Stimulated activated CD8-positive, alpha-beta memory T cell treated with anti-CD3 and anti-CD28 coated beads, Interleukin-2, amount 100 ng/mL, for 1 hour (primary cell): ENCODE data around the gene CACNG6.
"Not testable (repeated sequence)": the region's sequence is repeated elsewhere in the genome, so short reads cannot be mapped to it uniquely, and the experiment has no call there.

Experiments used
- DNase-seq, 2 donors: peaks; one replicate each; pipeline ENCODE4 v3.0.0-alpha.2; 2020; ENCODE audit warnings: low read depth in 2 of 2

CACNG6 gene

GRCh38 chr19:53991224-53992113 lies at the start of gene CACNG6:
Gene CACNG6 (plus strand): TSS chr19:53991637. CDS start chr19:53992878, 1,241 bp downstream.
- DNase-seq: no peak

GRCh38 chr19:53942001-53942786 lies 49.2 kb upstream of the CACNG6 start:
- DNase-seq: no peak

- no peak for DNase-seq
Measured at GRCh38 chr19:53944416-53944815, 47.0 kb upstream of the CACNG6 start.

- no peak for DNase-seq
Measured at GRCh38 chr19:53944933-53945332, 46.5 kb upstream of the CACNG6 start.

DNA sequence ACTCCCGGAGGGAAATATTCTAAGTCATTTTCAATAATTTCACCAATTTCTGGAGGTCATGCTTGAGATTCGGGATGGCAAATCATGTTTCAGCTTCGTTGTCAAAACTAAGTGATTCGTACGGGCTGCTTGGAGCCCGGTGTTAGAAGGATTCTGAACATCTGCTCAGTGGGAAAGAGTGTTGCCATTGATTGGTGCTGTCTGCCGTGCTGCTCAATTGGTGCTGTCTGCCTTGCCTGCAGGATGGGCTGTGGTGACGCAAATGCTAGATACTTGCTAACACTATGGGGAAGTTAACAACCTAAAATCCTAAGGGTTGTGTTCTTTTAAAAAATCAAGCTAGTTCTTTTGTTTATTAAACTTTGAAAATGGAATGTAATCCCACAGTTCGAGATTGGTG lies 46.0 kb upstream of the CACNG6 start:
- DNase-seq: no peak

GRCh38 chr19:53945998-53946397 lies 45.4 kb upstream of the CACNG6 start:
- no peak for DNase-seq

GRCh38 chr19:53947624-53948023 lies 43.8 kb upstream of the CACNG6 start:
- no peak for DNase-seq

DNA sequence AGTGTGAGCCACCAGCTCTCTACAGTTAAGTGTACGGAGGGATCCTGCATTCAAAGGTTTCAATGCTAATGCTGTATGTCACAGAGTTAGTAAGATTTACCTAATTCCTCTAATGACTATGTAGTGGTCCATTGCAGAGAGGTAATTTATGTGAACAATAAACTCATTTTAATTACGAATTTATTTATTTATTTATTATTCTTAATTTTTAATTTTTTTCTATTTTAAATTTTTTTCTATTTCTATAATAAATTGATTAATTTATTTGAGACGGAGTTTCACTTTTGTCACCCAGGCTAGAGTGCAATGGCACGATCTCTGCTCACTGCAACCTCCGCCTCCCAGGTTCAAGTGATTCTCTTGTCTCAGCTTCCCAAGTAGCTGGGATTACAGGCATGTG lies 42.8 kb upstream of the CACNG6 start:
- not testable (repeated sequence) for DNase-seq

GRCh38 chr19:53951436-53951835 lies 40.0 kb upstream of the CACNG6 start:
- DNase-seq: no peak

- no peak for DNase-seq
Measured at GRCh38 chr19:53951947-53952346, 39.5 kb upstream of the CACNG6 start.

DNA sequence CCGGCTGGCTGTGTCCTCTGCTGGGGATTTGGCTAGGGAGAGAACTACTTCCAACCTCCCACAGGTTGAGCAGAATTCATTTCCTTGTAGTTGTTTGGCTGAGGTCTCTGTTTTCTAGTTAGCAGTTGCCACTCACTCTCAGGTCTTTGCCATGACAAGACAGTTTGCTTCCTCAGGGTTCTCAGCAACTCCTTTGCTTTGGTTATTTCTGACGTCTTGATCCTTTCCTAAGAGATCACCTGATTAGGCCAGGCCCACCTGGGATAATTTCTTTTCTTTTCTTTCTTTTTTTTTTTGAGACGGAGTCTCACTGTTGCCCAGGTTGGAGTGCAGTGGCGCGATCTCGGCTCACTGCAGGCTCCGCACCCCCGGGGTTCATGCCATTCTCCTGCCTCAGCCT lies 38.1 kb upstream of the CACNG6 start:
- DNase-seq: no peak

- DNase-seq: no peak
Measured at GRCh38 chr19:53957448-53958167, 33.8 kb upstream of the CACNG6 start.

GRCh38 chr19:53958168-53958571 lies 33.3 kb upstream of the CACNG6 start:
- no peak for DNase-seq

GRCh38 chr19:53958823-53959757 lies 32.3 kb upstream of the CACNG6 start:
- DNase-seq: no peak

GRCh38 chr19:53960187-53960586 lies 31.2 kb upstream of the CACNG6 start:
- DNase-seq: no peak

DNA sequence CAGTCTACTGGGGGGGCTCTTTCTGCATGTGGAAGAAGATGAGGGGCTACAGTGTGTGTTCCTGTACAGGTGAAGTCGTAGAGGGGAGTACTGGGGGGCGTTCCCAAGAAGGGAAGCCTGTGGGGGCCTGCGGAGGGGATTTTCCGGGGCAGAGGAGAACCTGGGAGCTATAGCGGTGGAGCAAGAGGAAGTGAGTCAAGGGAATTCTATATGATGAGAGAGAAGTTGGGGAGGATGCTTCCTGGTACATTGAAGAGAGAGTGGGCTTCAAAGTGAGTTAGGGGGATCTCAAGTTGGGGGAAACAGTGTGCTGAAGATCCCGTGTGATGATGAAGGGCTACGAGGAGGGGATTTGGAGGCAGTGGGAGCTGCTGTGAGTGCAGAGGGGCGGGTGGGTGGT lies 30.6 kb upstream of the CACNG6 start:
- no peak for DNase-seq

DNA sequence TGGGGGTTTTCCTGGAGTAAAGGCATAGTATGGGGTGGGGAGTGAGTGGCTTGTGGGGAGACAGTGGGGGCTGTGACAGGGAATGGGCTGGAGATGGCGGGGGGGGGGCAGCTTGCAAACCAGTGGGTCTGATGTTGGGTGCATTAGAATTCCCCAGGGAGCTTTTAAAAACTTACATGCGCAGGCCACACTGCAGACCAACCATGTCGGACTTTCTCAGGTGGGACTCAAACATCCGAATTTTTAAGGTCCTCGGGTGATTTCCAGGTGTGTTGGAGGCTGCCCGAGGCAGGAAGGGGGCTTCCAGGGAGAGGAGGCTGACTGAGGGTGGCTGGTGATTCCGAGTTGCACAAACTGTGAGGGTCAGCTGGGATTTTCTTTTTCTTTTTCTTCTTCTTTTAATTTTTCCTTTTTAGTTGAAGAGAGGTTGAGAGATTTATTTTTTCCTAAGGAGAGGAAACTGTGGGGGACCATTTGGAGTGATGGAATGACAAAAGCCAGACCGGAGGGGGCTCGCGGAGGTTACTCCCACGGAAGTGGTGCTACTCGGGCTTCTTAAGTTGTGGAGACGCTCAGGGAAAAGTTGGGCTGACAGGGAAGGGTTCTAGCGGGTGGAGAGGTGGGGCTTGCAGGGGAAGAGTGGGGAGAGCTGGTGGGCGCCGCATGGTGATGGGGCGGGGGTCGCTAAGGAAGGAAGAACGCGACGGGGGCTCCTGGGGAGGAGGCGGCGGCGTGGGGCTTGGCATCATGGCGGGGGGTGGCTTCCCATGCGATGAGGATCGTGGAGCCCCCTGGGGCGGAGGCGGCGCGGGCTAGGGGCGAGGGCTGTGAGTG lies 29.7 kb upstream of the CACNG6 start:
- no peak for DNase-seq

DNA sequence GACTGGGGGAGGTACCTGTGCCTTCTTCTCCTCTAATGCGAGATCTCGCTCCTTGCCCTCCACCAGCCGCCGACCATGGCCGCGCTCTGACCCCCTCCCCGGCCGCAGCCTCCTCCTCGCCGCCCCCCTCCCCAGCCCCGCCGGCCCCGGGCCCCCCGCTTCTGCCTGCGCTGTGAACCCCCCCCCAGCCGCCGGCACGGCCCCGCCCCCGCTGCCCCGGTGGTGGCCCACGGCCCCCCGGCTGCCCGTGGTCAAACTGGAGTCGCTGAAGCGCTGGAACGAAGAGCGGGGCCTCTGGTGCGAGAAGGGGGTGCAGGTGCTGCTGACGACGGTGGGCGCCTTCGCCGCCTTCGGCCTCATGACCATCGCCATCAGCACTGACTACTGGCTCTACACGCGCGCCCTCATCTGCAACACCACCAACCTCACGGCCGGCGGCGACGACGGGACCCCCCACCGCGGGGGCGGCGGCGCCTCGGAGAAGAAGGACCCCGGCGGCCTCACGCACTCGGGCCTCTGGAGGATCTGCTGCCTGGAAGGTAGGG lies 28.5 kb upstream of the CACNG6 start, which contains the start of gene CACNG8:
CACNG8 (plus strand) TSS at position 51 of the 545 bp plus-strand sequence.
- no peak for DNase-seq

DNA sequence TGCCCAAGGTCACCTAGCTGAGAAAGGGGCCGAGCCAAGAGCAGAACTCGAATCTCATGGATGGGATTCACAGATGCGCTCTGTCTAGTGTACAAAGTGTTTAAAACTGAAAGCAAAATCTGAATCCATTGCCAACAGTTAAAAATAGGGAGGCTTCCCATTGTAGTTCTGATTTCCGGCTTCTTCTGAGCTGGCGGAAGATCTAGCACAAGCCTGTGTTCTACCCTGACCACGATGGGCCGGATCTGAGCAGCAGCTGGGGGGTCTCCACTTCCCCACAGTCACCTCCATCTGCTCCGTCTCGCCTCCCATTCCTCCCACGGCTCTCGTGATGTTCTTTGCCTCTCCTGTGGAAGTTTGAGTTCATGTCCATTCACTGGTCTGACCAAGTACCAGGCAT lies 26.3 kb upstream of the CACNG6 start:
- DNase-seq: no peak

GRCh38 chr19:53966931-53967330 lies 24.5 kb upstream of the CACNG6 start:
- DNase-seq: no peak
